Keratinocyte (primary cell): Measurements from ENCODE around the gene TRIML1. TPM values are rescaled to one million over a fixed set of nuclear protein-coding genes. Genes with fewer than 3 reads are reported as not detected.

Experiments
- DNase-seq: peaks from one replicate; pipeline ENCODE4 v3.0.0-alpha.2; 2011; ENCODE audit warnings: low read depth, missing footprints, low spot score
- FAIRE-seq: peaks from 2 replicates; lab custom pipeline; 2011; peaks lifted over from hg19 to GRCh38; lab: Jason Lieb, UNC
- H2AFZ ChIP-seq: 2 replicates; pipeline ENCODE4 v1.6.0; 2012; ENCODE audit warnings: low read length, control low read depth, inconsistent platforms; ENCODE audit not compliant: control insufficient read depth
- H3K27ac ChIP-seq: 2 replicates; pipeline ENCODE4 v1.5.1; 2011; ENCODE audit warnings: low read length; ENCODE audit not compliant: control insufficient read depth, insufficient read depth
- H3K27me3 ChIP-seq: 3 replicates; pipeline ENCODE4 v1.6.0; 2011; ENCODE audit warnings: low read length; ENCODE audit not compliant: control insufficient read depth, insufficient read depth; ENCODE audit errors: extremely low read depth
- H3K36me3 ChIP-seq, 2 experiments: 2 replicates in 1 of 2; 3 replicates in 1 of 2; pipeline ENCODE4 v1.5.1; 2011; ENCODE audit warnings: low read length in 2 of 2, mild to moderate bottlenecking in 1 of 2; ENCODE audit not compliant: control insufficient read depth in 2 of 2, insufficient read depth in 2 of 2; ENCODE audit errors: extremely low read depth in 1 of 2
- H3K4me1 ChIP-seq: 3 replicates; pipeline ENCODE4 v1.5.1; 2011; ENCODE audit warnings: low read length; ENCODE audit not compliant: control insufficient read depth, insufficient read depth; ENCODE audit errors: extremely low read depth
- H3K4me2 ChIP-seq: 3 replicates; pipeline ENCODE4 v1.6.0; 2011; ENCODE audit warnings: low read depth, low read length; ENCODE audit not compliant: control insufficient read depth, insufficient read depth; ENCODE audit errors: extremely low read depth
- H3K4me3 ChIP-seq, 3 experiments: fragments of 200-600 bp in 1 of 3; sonication (generic) in 1 of 3; 2 replicates in 2 of 3; 3 replicates in 1 of 3; pipeline ENCODE4 v1.5.1; 2011 to 2016; ENCODE audit warnings: low read length in 3 of 3, mild to moderate bottlenecking in 3 of 3, control low read depth in 2 of 3, inconsistent platforms in 1 of 3, low read depth in 1 of 3, mixed read lengths in 1 of 3, mixed run types in 1 of 3, moderate library complexity in 1 of 3; ENCODE audit not compliant: control insufficient read depth in 2 of 3, insufficient read depth in 2 of 3; ENCODE audit errors: extremely low read depth in 1 of 3
- H3K79me2 ChIP-seq: 2 replicates; pipeline ENCODE4 v1.6.0; 2012; ENCODE audit warnings: low read length; ENCODE audit not compliant: control insufficient read depth, insufficient read depth
- H3K9ac ChIP-seq: 3 replicates; pipeline ENCODE4 v1.6.0; 2011; ENCODE audit warnings: low read length; ENCODE audit not compliant: control insufficient read depth, insufficient read depth; ENCODE audit errors: extremely low read depth
- H3K9me1 ChIP-seq: 3 replicates; pipeline ENCODE4 v1.6.0; 2011; ENCODE audit warnings: low read length; ENCODE audit not compliant: control insufficient read depth, insufficient read depth; ENCODE audit errors: extremely low read depth
- H3K9me3 ChIP-seq: 2 replicates; pipeline ENCODE4 v1.5.1; 2012; ENCODE audit warnings: low read depth, low read length; ENCODE audit not compliant: control insufficient read depth
- H4K20me1 ChIP-seq: 3 replicates; pipeline ENCODE4 v1.6.0; 2011; ENCODE audit warnings: low read length; ENCODE audit not compliant: control insufficient read depth, insufficient read depth; ENCODE audit errors: extremely low read depth
- EZH2 ChIP-seq: IDR thresholded peaks from one replicate; pipeline ENCODE4 v1.6.1; 2012; ENCODE audit warnings: inconsistent platforms, mild to moderate bottlenecking, low read length, moderate library complexity
- dilution Hi-C: fragments of 300-500 bp; cut with MboI; formaldehyde crosslinking; loops from one replicate; pipeline ENCODE4 v1.7.0; 2020; ENCODE audit warnings: low sequenced_read_pairs; ENCODE audit not compliant: extremely low pct_ligation_motif_present
- polyA plus RNA-seq, 5 experiments: library from polyadenylated mRNA; depleted of rRNA in 3 of 5; stranded (reverse) in 3 of 5; stranded (forward) in 1 of 5; unstranded in 1 of 5; fragments of >200 nt; gene quantifications; 1 replicate in 1 of 5; 2 replicates in 3 of 5; 3 replicates in 1 of 5; pipeline versions ENCODE4 v1.2.1 to v1.2.3, GENCODE V29; 2011 to 2012; ENCODE audit warnings: missing spikeins in 2 of 5, low read depth in 1 of 5, low replicate concordance in 1 of 5
- TF ChIP-seq, protein P1 (sequence below), 3 experiments: IDR thresholded peaks in 1 of 3; conservative IDR thresholded peaks in 1 of 3; optimal IDR thresholded peaks in 1 of 3; 2 replicates in 2 of 3; 3 replicates in 1 of 3; pipeline versions ENCODE3 to v1.5.1; 2011; ENCODE audit warnings: low read length in 3 of 3, mild to moderate bottlenecking in 3 of 3, moderate library complexity in 2 of 3, control low read depth in 1 of 3, inconsistent platforms in 1 of 3; ENCODE audit not compliant: insufficient read depth in 2 of 3; ENCODE audit errors: extremely low read depth in 1 of 3

TRIML1 gene
- polyA plus RNA-seq, 1 donor (not counting 4 experiments of a cell fraction or from before 2014, with no cell fraction given), result not detected

DNA sequence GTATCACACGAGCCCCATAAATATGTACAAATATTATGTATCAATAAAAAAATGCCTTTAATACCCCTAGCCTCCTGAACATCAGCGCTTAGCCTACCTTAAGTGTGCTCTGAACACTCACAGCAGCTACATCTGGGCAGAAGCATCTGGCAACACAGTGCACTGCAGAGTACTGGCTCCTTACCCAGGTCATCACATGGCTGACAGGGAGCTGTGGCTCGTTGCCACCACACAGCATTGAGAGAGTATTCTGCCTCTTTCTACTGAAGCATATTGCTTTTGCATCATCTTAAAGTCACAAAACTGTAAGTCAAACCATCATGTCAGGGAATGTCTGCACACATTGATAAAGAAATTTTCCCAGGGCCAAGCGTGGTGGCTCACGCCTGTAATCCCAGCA is 55.2 kb downstream of the TRIML1 start:
- Histone ChIP-seq H3K9me1 (no peaks in the 10 kb centered on the region), H2AFZ (no peak overlapping the region), H3K4me3 (no peak overlapping the region), H3K4me1 (no peaks in the 10 kb centered on the region), H3K9ac (no peak overlapping the region), H4K20me1 (no peaks in the 10 kb centered on the region), H3K9me3 (no peaks in the 10 kb centered on the region), H3K4me2 (no peak overlapping the region), H3K27me3 (no peaks in the 10 kb centered on the region), H3K36me3 (no peaks in the 10 kb centered on the region), H3K27ac (no peak overlapping the region), H3K79me2 (no peaks in the 10 kb centered on the region)
- DNase-seq (no peak), FAIRE-seq (no peak)
- dilution Hi-C loops, result no loop called here
- TF ChIP-seq EZH2, result no peak
- TF ChIP-seq, protein P1, sequence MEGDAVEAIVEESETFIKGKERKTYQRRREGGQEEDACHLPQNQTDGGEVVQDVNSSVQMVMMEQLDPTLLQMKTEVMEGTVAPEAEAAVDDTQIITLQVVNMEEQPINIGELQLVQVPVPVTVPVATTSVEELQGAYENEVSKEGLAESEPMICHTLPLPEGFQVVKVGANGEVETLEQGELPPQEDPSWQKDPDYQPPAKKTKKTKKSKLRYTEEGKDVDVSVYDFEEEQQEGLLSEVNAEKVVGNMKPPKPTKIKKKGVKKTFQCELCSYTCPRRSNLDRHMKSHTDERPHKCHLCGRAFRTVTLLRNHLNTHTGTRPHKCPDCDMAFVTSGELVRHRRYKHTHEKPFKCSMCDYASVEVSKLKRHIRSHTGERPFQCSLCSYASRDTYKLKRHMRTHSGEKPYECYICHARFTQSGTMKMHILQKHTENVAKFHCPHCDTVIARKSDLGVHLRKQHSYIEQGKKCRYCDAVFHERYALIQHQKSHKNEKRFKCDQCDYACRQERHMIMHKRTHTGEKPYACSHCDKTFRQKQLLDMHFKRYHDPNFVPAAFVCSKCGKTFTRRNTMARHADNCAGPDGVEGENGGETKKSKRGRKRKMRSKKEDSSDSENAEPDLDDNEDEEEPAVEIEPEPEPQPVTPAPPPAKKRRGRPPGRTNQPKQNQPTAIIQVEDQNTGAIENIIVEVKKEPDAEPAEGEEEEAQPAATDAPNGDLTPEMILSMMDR (optimal IDR thresholded peaks at IDR 0.05 in 1 of 3, IDR thresholded peaks at IDR 0.05 in 1 of 3, conservative IDR thresholded peaks at IDR 0.05 in 1 of 3; ENCODE audit: extremely low read depth in 1 of 3, insufficient read depth in 2 of 3, low read length in 3 of 3), result no peak

DNA sequence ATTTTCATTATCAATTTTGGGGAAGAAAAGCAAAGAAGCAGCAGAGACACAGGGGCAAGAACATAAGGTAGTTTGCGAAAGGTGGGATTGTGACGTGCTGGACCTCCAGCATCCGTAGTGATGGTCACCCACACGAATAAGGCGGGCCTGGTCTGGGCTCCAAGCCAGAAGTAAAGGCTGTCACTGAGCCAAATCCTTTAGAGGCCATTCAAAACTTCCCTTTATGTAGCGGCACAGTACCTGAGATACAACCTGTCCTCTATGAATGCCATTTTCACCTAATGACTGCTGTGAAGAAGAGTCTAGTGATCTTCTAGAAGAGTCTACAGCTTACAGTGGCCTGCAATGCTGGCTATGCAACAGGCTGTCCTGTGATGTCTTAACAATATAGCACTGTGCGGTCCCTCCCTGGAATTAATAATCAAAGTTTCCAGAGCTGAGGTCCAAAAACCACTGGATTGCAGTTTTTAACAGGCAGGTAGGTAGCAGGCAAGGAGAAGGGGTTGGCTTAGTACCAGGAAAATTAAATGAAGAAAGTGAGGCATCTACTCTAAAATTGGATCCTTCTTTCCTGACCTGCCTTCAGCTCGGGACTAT is 56.2 kb downstream of the TRIML1 start:
- TF ChIP-seq, protein P1 (optimal IDR thresholded peaks at IDR 0.05 in 1 of 3, IDR thresholded peaks at IDR 0.05 in 1 of 3, conservative IDR thresholded peaks at IDR 0.05 in 1 of 3; ENCODE audit: extremely low read depth in 1 of 3, insufficient read depth in 2 of 3, low read length in 3 of 3), result no peak
- TF ChIP-seq EZH2, result no peak
- H4K20me1 ChIP-seq, result no peaks in the 10 kb centered on the region
- no peak overlapping the region for H3K4me3 ChIP-seq
- no peak overlapping the region for H2AFZ ChIP-seq
- H3K4me2 ChIP-seq, result no peak overlapping the region
- no peak overlapping the region for H3K27ac ChIP-seq
- no peaks in the 10 kb centered on the region for H3K9me3 ChIP-seq
- no peaks in the 10 kb centered on the region for H3K79me2 ChIP-seq
- no peaks in the 10 kb centered on the region for H3K36me3 ChIP-seq
- dilution Hi-C loops, result no loop called here
- no peaks in the 10 kb centered on the region for H3K27me3 ChIP-seq
- FAIRE-seq (no peak), DNase-seq (no peak)
- H3K9ac ChIP-seq, result no peak overlapping the region
- H3K4me1 ChIP-seq, result no peaks in the 10 kb centered on the region
- H3K9me1 ChIP-seq, result no peaks in the 10 kb centered on the region
